DOHH2 (cell line): ENCODE measurements around the gene SNX2.

Experiments
- CTCF ChIP-seq: fragments of 200-600 bp; sonication (generic); IDR thresholded peaks from one replicate; pipeline ENCODE4 v1.5.1; 2014; ENCODE audit warnings: antibody characterized with exemption, mild to moderate bottlenecking, low read depth, low read length; ENCODE audit not compliant: poor library complexity, severe bottlenecking
- EZH2phosphoT487 ChIP-seq: fragments of 200-600 bp; sonication (generic); IDR thresholded peaks from 2 replicates; pipeline ENCODE4 v1.6.1; 2017; ENCODE audit warnings: borderline replicate concordance, mild to moderate bottlenecking, antibody characterized with exemption, low read length, moderate library complexity, mixed read lengths

- TF ChIP-seq CTCF: no peak
- no peak for TF ChIP-seq EZH2phosphoT487
Measured at GRCh38 chr5:122738088-122738487, 36.8 kb upstream of the SNX2 start.
